ENCODE data around the gene PSMG4.

PSMG4 gene

DNA sequence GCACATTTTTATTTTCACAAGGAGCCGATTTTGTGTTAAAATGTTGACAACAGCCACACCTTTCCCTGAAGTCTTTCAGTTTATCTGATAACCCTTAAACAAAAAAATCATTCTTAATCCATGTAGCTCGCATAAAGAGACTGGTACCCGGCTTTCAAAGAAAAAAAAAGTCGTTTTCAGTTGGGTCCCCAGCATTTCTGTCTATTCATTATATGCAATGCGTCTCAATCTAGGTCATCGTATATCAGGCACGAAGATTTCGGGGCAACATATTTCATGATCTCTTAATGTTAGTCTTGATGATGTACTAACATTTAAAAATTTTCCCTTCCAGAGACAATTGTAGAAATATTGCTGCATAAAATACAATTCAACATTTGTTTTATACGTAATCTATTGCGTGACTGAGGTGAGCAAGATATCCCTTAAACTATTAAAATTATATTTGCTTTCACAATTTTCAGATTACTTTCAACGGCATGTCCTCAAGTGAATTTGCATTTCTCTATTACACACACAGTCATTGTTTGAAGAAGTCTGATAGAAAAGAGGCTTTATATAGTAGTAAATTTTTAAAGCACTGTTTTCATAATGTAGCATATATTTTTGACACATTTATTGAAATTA is 28.4 kb upstream of the PSMG4 start:
- DNase-seq (ENCODE audit: low spot score): no peak
- Histone ChIP-seq H3K4me3 (ENCODE audit: severe bottlenecking) (no peak overlapping the region), H3K27ac (ENCODE audit: poor library complexity, severe bottlenecking) (no peak overlapping the region), H3K9me3 (ENCODE audit: severe bottlenecking) (no peaks in the 10 kb centered on the region), H3K27me3 (ENCODE audit: insufficient read depth, poor library complexity, severe bottlenecking) (peaks cover 48% of the 10 kb centered on the region), H3K4me1 (ENCODE audit: insufficient read depth, poor library complexity, severe bottlenecking) (no peaks in the 10 kb centered on the region), H3K36me3 (ENCODE audit: low read depth) (no peaks in the 10 kb centered on the region)
- ATAC-seq (ENCODE audit: low read depth): no peak
- TF ChIP-seq, protein P1, sequence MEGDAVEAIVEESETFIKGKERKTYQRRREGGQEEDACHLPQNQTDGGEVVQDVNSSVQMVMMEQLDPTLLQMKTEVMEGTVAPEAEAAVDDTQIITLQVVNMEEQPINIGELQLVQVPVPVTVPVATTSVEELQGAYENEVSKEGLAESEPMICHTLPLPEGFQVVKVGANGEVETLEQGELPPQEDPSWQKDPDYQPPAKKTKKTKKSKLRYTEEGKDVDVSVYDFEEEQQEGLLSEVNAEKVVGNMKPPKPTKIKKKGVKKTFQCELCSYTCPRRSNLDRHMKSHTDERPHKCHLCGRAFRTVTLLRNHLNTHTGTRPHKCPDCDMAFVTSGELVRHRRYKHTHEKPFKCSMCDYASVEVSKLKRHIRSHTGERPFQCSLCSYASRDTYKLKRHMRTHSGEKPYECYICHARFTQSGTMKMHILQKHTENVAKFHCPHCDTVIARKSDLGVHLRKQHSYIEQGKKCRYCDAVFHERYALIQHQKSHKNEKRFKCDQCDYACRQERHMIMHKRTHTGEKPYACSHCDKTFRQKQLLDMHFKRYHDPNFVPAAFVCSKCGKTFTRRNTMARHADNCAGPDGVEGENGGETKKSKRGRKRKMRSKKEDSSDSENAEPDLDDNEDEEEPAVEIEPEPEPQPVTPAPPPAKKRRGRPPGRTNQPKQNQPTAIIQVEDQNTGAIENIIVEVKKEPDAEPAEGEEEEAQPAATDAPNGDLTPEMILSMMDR (IDR thresholded peaks at IDR 0.05; ENCODE audit: poor library complexity, severe bottlenecking): no peak

GRCh38 chr6:3230900-3231246 is 27.9 kb upstream of the PSMG4 start:
- no peaks in the 10 kb centered on the region for H3K9me3 ChIP-seq (ENCODE audit: severe bottlenecking)
- no peaks in the 10 kb centered on the region for H3K4me1 ChIP-seq (ENCODE audit: insufficient read depth, poor library complexity, severe bottlenecking)
- DNase-seq (ENCODE audit: low spot score) (no peak), ATAC-seq (ENCODE audit: low read depth) (no peak)
- peak overlapping the region; percentile 36 for H3K4me3 ChIP-seq (ENCODE audit: severe bottlenecking)
- no peaks in the 10 kb centered on the region for H3K36me3 ChIP-seq (ENCODE audit: low read depth)
- TF ChIP-seq, protein P1 (IDR thresholded peaks at IDR 0.05; ENCODE audit: poor library complexity, severe bottlenecking): no peak
- H3K27me3 ChIP-seq (ENCODE audit: insufficient read depth, poor library complexity, severe bottlenecking): peaks cover 48% of the 10 kb centered on the region
- H3K27ac ChIP-seq (ENCODE audit: poor library complexity, severe bottlenecking): no peak overlapping the region

DNA sequence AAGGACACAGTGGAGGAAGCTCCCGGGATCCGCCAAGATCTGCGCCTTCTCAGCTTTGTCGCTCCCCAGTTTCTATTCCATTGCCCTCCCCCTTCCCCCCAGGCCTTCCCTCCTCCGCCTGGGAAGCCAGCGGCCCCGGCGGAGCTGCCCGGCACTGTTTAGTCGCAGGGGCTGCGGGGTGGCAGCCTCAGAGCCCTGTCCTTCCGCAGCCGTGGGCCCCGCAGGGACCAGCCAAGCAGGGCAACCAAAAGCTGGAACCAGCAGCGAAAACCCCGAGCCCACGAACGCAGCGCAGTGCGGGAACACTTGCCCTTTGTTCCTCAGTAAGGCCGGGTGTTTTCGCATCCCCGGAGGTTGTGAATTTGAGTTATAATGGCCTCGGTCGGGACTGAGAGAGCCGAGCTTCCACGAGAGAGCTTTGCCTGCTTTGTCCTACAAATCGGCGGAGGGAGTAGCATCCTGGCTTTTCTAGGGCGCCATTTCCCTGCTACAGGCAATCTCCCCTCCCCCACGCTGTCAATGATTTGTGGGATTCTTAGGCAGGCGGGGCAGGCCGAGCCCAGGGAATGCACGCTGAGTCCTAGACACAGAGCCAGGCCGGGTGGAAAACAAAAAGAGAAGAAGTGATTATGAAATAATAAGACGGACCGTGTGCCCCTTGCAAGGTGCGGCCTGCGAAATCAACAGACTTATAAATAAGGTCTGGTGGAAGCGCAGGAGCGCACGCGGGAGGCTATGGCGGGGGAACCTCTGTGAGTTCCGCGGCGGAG is 27.3 kb upstream of the PSMG4 start:
- no peak overlapping the region for H3K27ac ChIP-seq (ENCODE audit: poor library complexity, severe bottlenecking)
- H3K4me1 ChIP-seq (ENCODE audit: insufficient read depth, poor library complexity, severe bottlenecking): no peaks in the 10 kb centered on the region

GRCh38 chr6:3232017-3232945 is 26.5 kb upstream of the PSMG4 start:
- Histone ChIP-seq H3K9me3 (ENCODE audit: severe bottlenecking) (no peaks in the 10 kb centered on the region), H3K4me1 (ENCODE audit: insufficient read depth, poor library complexity, severe bottlenecking) (no peaks in the 10 kb centered on the region), H3K27ac (ENCODE audit: poor library complexity, severe bottlenecking) (no peak overlapping the region), H3K27me3 (ENCODE audit: insufficient read depth, poor library complexity, severe bottlenecking) (peaks cover 34% of the 10 kb centered on the region), H3K4me3 (ENCODE audit: severe bottlenecking) (peak overlapping the region; percentile 36), H3K36me3 (ENCODE audit: low read depth) (no peaks in the 10 kb centered on the region)
- TF ChIP-seq, protein P1 (IDR thresholded peaks at IDR 0.05; ENCODE audit: poor library complexity, severe bottlenecking): no peak
- DNase-seq (ENCODE audit: low spot score): no peak
- ATAC-seq (ENCODE audit: low read depth): no peak

More for the DNA sequence above, 27.3 kb upstream of the PSMG4 start:
- peaks cover 42% of the 10 kb centered on the region for H3K27me3 ChIP-seq (ENCODE audit: insufficient read depth, poor library complexity, severe bottlenecking)
- no peaks in the 10 kb centered on the region for H3K36me3 ChIP-seq (ENCODE audit: low read depth)
- DNase-seq (ENCODE audit: low spot score): no peak
- peak; percentile 74 for ATAC-seq (ENCODE audit: low read depth)
- peak overlapping the region; percentile 36 for H3K4me3 ChIP-seq (ENCODE audit: severe bottlenecking)
- TF ChIP-seq, protein P1 (IDR thresholded peaks at IDR 0.05; ENCODE audit: poor library complexity, severe bottlenecking): no peak
- H3K9me3 ChIP-seq (ENCODE audit: severe bottlenecking): no peaks in the 10 kb centered on the region

Data from RWPE2 (cell line).